Stimulated activated CD4-positive, alpha-beta T cell treated with anti-CD3 and anti-CD28 coated beads, Interleukin-12 subunit alpha, Interleukin-12 subunit beta, amount 100 ng/mL, for 4 hours (primary cell): ENCODE results near the gene NRXN2.
"Not testable (repeated sequence)": the region's sequence is repeated elsewhere in the genome, so short reads cannot be mapped to it uniquely, and the experiment has no call there.

Experiments
- DNase-seq: peaks from one replicate; pipeline ENCODE4 v3.0.0-alpha.2; 2020

Gene NRXN2

GRCh38 chr11:64667154-64667745, 55.7 kb downstream of the NRXN2 start:
- DNase-seq: no peak

GRCh38 chr11:64665411-64665821, 57.6 kb downstream of the NRXN2 start:
- no peak for DNase-seq

GRCh38 chr11:64664236-64664870, 58.6 kb downstream of the NRXN2 start:
- DNase-seq: not testable (repeated sequence)

- no peak for DNase-seq
Observed at GRCh38 chr11:64663656-64664055, 59.3 kb downstream of the NRXN2 start.

GRCh38 chr11:64661614-64662013, 61.4 kb downstream of the NRXN2 start:
- no peak for DNase-seq

- DNase-seq: no peak
Observed at GRCh38 chr11:64661146-64661545, 61.9 kb downstream of the NRXN2 start.

GRCh38 chr11:64660706-64661105, 62.3 kb downstream of the NRXN2 start:
- no peak for DNase-seq

GRCh38 chr11:64660205-64660604, 62.8 kb downstream of the NRXN2 start:
- DNase-seq: no peak

- DNase-seq: no peak
Observed at GRCh38 chr11:64659417-64660144, 63.4 kb downstream of the NRXN2 start.

GRCh38 chr11:64658265-64658664, 64.7 kb downstream of the NRXN2 start:
- no peak for DNase-seq

GRCh38 chr11:64656862-64657261, 66.1 kb downstream of the NRXN2 start:
- DNase-seq: no peak

GRCh38 chr11:64655941-64656601, 66.9 kb downstream of the NRXN2 start:
- no peak for DNase-seq

- no peak for DNase-seq
Observed at GRCh38 chr11:64654958-64655541, 67.9 kb downstream of the NRXN2 start.

- no peak for DNase-seq
Observed at GRCh38 chr11:64654439-64654838, 68.6 kb downstream of the NRXN2 start.

- DNase-seq: no peak
Observed at GRCh38 chr11:64653388-64653973, 69.5 kb downstream of the NRXN2 start.

GRCh38 chr11:64652586-64653387, 70.2 kb downstream of the NRXN2 start:
- DNase-seq: peak; percentile 74

GRCh38 chr11:64650923-64651523, 72.0 kb downstream of the NRXN2 start:
- no peak for DNase-seq

GRCh38 chr11:64649291-64649697, 73.7 kb downstream of the NRXN2 start:
- no peak for DNase-seq

- no peak for DNase-seq
Observed at GRCh38 chr11:64648551-64648950, 74.4 kb downstream of the NRXN2 start.

- DNase-seq: no peak
Observed at GRCh38 chr11:64647019-64647779, 75.8 kb downstream of the NRXN2 start.
